ENCODE data around the gene ENG. TPM values are rescaled to one million over a fixed set of nuclear protein-coding genes. Genes with fewer than 3 reads are reported as not detected.
"Not testable (repeated sequence)": the region's sequence is repeated elsewhere in the genome, so short reads cannot be mapped to it uniquely, and the experiment has no call there.

Gene ENG
- total and polyA plus RNA-seq, 2 donors, result 16.4 to 196 TPM

- Histone ChIP-seq H3K36me3 (ENCODE audit: insufficient read depth) (no peaks in the 10 kb centered on the region), H3K4me3 (ENCODE audit: low read depth, low read length) (no peak overlapping the region), H3K27ac (ENCODE audit: low read depth) (no peak overlapping the region), H3K4me1 (ENCODE audit: insufficient read depth) (no peaks in the 10 kb centered on the region)
- no peak for DNase-seq (ENCODE audit: extremely low spot score)
- 78% methylated on average over 13 of the region's 13 CpGs for WGBS
These were observed 31.2 kb upstream of the ENG start for GRCh38 chr9:127885508-127886281.

GRCh38 chr9:127884976-127885490 is 30.6 kb upstream of the ENG start:
- H3K36me3 ChIP-seq (ENCODE audit: insufficient read depth), result no peaks in the 10 kb centered on the region
- no peak for DNase-seq (ENCODE audit: extremely low spot score)
- no peak overlapping the region for H3K4me3 ChIP-seq (ENCODE audit: low read depth, low read length)
- no peak overlapping the region for H3K27ac ChIP-seq (ENCODE audit: low read depth)
- WGBS, result 80% methylated on average over 15 of the region's 15 CpGs
- no peaks in the 10 kb centered on the region for H3K4me1 ChIP-seq (ENCODE audit: insufficient read depth)

- 55% methylated on average over 11 of the region's 11 CpGs for WGBS
- Histone ChIP-seq H3K27ac (ENCODE audit: low read depth) (no peak overlapping the region), H3K36me3 (ENCODE audit: insufficient read depth) (no peaks in the 10 kb centered on the region), H3K4me1 (ENCODE audit: insufficient read depth) (no peaks in the 10 kb centered on the region), H3K4me3 (ENCODE audit: low read depth, low read length) (no peak overlapping the region)
- DNase-seq (ENCODE audit: extremely low spot score), result no peak
These were observed 30.0 kb upstream of the ENG start for GRCh38 chr9:127884427-127884911.

- no peak overlapping the region for H3K27ac ChIP-seq (ENCODE audit: low read depth)
- 72% methylated on average over 7 of the region's 7 CpGs for WGBS
- no peak overlapping the region for H3K4me3 ChIP-seq (ENCODE audit: low read depth, low read length)
- DNase-seq (ENCODE audit: extremely low spot score), result no peak
- no peaks in the 10 kb centered on the region for H3K4me1 ChIP-seq (ENCODE audit: insufficient read depth)
- H3K36me3 ChIP-seq (ENCODE audit: insufficient read depth), result no peaks in the 10 kb centered on the region
These were observed 29.5 kb upstream of the ENG start for GRCh38 chr9:127883959-127884358.

GRCh38 chr9:127881715-127882114 is 27.3 kb upstream of the ENG start:
- not testable (repeated sequence) for H3K4me3 ChIP-seq (ENCODE audit: low read depth, low read length); DNase-seq (ENCODE audit: extremely low spot score); H3K4me1 ChIP-seq (ENCODE audit: insufficient read depth); H3K27ac ChIP-seq (ENCODE audit: low read depth); H3K36me3 ChIP-seq (ENCODE audit: insufficient read depth)
- 90% methylated on average over 3 of the region's 3 CpGs for WGBS

DNA sequence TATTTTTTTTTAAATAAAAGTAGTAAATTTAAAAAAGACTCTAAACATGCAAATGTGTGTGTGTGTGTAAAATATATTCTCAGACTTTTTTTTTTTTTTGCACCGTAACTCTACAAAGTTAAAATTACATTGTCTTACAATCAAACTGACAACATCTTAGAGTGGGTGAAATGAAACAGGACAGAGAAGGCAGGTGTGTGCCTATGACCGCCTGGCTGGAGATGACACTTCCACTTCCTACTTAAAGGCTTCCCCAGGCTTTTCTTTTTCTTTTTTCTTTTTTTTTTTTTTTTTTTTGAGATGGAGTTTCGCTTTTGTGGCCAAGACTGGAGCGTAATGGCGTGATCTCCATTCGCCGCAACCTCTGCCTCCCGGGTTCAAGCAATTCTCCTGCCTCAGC is 25.7 kb upstream of the ENG start:
- H3K4me1 ChIP-seq (ENCODE audit: insufficient read depth), result no peaks in the 10 kb centered on the region
- WGBS, result 84% methylated on average over 8 of the region's 8 CpGs
- no peak overlapping the region for H3K4me3 ChIP-seq (ENCODE audit: low read depth, low read length)
- no peaks in the 10 kb centered on the region for H3K36me3 ChIP-seq (ENCODE audit: insufficient read depth)
- no peak for DNase-seq (ENCODE audit: extremely low spot score)
- H3K27ac ChIP-seq (ENCODE audit: low read depth), result no peak overlapping the region

DNA sequence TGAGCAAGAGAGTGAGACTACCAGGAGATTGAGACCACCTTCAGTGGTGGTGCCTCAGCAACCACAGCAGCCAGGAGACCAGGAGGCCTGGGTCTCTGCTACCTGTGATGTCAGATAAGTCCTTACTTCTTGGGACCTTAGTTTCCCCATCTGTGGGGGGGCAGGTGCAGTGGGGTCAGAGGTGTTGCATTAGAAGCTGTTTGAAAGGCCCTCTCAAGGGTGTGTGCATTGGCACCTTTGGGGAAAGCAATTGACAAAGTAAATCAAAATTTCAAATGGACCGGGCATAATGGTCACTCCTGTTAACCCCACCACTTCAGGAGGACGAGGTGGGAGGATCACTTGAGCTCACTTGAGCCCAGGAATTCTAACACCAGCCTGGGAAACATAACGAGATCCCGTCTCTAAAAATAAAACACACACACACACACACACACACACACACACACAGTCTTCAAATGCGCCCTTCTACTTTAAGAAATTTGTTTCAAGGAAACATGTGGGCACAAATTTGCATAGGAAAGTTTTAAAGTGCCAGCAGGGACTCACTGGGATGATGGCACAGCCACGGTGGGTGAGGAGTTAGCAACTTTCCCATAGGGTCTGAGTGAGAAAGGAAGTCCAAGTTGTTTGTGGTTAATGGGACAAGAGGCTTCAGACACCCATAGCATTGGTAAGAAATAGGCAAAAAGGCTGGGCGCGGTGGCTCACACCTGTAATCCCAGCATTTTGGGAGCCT is 24.4 kb upstream of the ENG start:
- H3K4me1 ChIP-seq (ENCODE audit: insufficient read depth), result no peaks in the 10 kb centered on the region
- WGBS, result 70% methylated on average over 8 of the region's 8 CpGs
- H3K36me3 ChIP-seq (ENCODE audit: insufficient read depth), result no peaks in the 10 kb centered on the region
- no peak overlapping the region for H3K27ac ChIP-seq (ENCODE audit: low read depth)
- DNase-seq (ENCODE audit: extremely low spot score), result no peak
- no peak overlapping the region for H3K4me3 ChIP-seq (ENCODE audit: low read depth, low read length)

- Histone ChIP-seq H3K27ac (ENCODE audit: low read depth) (no peak overlapping the region), H3K4me1 (ENCODE audit: insufficient read depth) (no peaks in the 10 kb centered on the region), H3K4me3 (ENCODE audit: low read depth, low read length) (peak overlapping the region; percentile 52), H3K36me3 (ENCODE audit: insufficient read depth) (no peaks in the 10 kb centered on the region)
- DNase-seq (ENCODE audit: extremely low spot score), result no peak
- 24% methylated on average over 18 of the region's 18 CpGs for WGBS
These were observed 23.7 kb upstream of the ENG start for GRCh38 chr9:127878001-127878651.

DNA sequence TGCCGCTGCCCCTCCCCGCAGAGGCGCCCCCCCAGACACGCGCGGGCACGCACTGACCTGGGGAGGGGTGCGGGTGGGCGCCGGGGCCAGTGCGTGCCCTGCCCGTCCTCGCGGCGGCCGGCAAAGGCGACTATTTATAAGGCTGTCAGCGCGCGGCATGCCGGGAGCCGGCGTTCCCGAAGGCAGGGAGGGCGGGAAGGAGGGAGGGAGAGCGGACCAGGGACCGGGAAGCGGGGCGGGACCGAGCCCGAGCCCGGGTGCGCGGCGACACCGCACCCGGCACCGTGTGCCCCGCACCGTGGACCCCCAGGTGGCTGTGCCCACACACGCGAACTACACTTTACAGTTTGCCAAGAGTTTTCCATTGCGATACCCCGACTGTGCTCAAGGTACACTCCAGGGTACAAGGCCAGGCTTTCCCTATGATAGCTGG is 23.1 kb upstream of the ENG start, which contains the start of gene AK1:
Gene AK1, minus strand, starts transcription at position 110 of the 433 bp plus-strand sequence. CDS start 3,058 bp downstream, outside the sequence.
- H3K4me1 ChIP-seq (ENCODE audit: insufficient read depth), result no peaks in the 10 kb centered on the region
- DNase-seq (ENCODE audit: extremely low spot score), result no peak

GRCh38 chr9:127876764-127877562 is 22.5 kb upstream of the ENG start:
- DNase-seq (ENCODE audit: extremely low spot score), result no peak
- Histone ChIP-seq H3K4me1 (ENCODE audit: insufficient read depth) (no peaks in the 10 kb centered on the region), H3K27ac (ENCODE audit: low read depth) (no peak overlapping the region), H3K4me3 (ENCODE audit: low read depth, low read length) (peak overlapping the region; percentile 52), H3K36me3 (ENCODE audit: insufficient read depth) (no peaks in the 10 kb centered on the region)
- 30% methylated on average over 26 of the region's 26 CpGs for WGBS

More for the DNA sequence above, 23.1 kb upstream of the ENG start, which contains the start of gene AK1:
- Histone ChIP-seq H3K27ac (ENCODE audit: low read depth) (no peak within 1 kb of the TSS), H3K4me3 (ENCODE audit: low read depth, low read length) (peak within 1 kb of the TSS; percentile 52), H3K36me3 (ENCODE audit: insufficient read depth) (no peaks in the 10 kb centered on the region)
- WGBS, result 2% methylated on average over 42 of the region's 44 CpGs

- Histone ChIP-seq H3K4me1 (ENCODE audit: insufficient read depth) (no peaks in the 10 kb centered on the region), H3K27ac (ENCODE audit: low read depth) (no peak overlapping the region), H3K36me3 (ENCODE audit: insufficient read depth) (no peaks in the 10 kb centered on the region), H3K4me3 (ENCODE audit: low read depth, low read length) (no peak overlapping the region)
- 78% methylated on average over 14 of the region's 14 CpGs for WGBS
- no peak for DNase-seq (ENCODE audit: extremely low spot score)
These were observed 21.7 kb upstream of the ENG start for GRCh38 chr9:127876026-127876763.

DNA sequence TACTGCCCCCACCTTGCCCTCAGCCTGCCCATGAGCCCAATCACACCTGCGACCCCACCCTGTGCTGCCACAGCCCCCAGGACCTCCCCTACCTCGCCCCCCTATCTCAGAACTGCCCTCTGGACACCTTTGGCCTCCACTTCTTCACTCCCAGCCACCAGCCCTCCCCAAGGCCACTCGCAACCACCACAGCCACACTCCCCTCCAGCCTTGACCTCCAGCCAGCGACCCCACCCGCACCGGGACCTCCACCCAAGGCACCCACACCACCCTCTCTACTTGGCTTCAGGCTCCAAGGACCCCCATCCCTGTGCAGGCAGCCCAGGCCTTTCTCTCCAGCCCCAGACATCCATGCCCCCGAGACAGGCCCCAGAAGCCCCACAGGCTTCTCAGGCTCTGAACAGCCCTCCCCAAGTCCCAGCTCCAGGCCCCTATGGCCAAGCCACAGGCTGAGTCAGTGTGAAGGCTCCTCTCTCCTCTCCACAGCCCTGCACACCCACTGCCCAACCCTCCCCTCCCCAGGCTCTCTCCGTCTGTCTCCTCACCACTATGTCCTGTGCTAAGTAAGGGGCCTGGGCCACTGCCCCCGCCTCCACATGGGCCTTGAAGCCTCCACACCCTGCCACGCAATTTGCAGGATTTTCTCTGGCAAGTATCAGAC is 21.0 kb upstream of the ENG start:
- no peak overlapping the region for H3K4me3 ChIP-seq (ENCODE audit: low read depth, low read length)
- no peak for DNase-seq (ENCODE audit: extremely low spot score)
- no peaks in the 10 kb centered on the region for H3K36me3 ChIP-seq (ENCODE audit: insufficient read depth)
- H3K27ac ChIP-seq (ENCODE audit: low read depth), result no peak overlapping the region
- 72% methylated on average over 10 of the region's 10 CpGs for WGBS
- no peaks in the 10 kb centered on the region for H3K4me1 ChIP-seq (ENCODE audit: insufficient read depth)

Measured in urinary bladder (tissue), 4 donors.